Stimulated activated CD4-positive, alpha-beta T cell treated with anti-CD3 and anti-CD28 coated beads, Interleukin-1b, Interleukin-23, amount 100 ng/mL, for 1 hour (primary cell): ENCODE measurements around the gene BSCL2.
"Not testable (repeated sequence)": the region's sequence is repeated elsewhere in the genome, so short reads cannot be mapped to it uniquely, and the experiment has no call there.

Experiments
- DNase-seq, 2 donors: peaks; one replicate each; pipeline ENCODE4 v3.0.0-alpha.2; 2020; ENCODE audit warnings: low read depth in 2 of 2

BSCL2 gene

DNA sequence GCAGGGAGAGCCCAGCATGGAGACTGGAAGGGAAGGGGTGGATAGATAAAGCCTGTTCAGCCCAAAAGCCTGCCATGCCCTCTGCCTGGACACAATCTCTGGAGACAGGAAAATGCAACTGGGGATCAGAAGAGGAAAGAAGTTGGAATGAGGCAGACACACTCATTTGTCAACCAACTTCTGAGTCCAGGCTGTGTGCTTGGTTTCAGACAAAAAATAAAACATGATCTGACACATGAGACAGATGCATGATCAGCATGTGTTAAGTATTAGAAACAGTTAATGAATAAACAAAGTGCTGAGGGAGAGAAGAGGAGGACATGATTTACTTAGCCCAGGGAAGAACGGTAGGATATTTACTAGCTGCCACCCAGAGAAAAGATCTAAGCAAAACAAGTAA, 18.7 kb downstream of the BSCL2 start:
- no peak for DNase-seq

DNA sequence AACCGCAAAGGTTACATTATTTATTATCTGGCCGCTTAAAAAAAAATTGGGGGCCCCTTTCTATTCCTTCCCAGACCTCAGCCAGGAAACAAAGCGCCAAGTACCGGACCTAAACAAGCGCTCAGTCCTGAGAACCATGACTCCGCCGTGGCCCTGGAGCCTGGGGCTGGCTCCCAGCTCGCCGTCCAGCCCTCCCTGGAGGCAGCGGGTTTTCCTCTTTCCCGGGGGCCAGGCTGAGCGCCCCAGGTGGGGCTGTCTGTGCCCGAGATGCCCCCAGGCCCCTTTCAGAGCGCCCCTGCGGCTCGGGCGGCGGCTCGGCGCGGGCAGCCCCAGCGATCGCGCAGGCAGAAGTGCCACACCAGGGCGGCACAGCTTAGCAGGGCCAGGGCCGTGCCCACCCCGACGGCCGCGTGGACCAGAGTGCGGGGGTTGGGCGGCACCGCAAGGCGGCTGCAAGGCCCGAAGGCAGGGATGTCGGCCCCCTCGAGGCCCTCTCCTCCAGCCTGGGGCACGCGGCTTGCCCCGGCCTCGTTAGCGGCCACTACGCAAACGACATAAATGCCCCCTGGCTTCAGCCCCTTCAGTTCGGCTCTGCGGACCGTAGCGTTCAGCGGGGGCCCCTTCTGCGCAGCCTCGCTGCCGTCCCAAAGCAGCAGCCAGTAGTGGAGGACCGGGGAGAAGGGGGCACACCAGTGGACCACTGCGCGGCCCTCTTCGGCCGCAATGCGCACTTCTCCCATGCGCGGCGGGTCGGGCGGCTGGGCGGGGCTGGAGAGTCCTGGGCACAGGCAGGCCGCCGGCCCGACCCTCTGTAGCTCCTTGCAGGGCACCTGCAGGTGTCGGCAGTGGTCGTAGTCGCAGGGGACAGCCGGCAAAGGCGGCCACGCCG, 19.5 kb downstream of the BSCL2 start:
- DNase-seq: no peak

DNA sequence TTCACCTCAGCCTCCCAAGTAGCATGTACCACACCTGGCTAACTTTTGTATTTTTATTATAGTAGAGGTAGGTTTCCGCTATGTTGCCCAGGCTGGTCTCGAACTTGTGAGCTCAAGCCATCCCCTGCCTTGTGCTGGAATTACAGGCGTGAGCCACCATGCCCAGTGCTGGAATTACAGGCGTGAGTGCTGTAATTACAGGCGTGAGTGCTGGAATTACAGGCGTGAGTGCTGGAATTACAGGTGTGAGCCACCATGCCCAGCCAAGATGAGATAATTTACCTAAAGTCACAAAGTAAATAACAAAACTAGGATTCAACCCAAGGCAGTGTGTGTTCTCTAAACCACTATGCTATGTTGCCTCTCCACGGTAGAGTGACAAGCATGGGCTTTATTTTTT, 24.7 kb downstream of the BSCL2 start:
- no peak for DNase-seq

DNA sequence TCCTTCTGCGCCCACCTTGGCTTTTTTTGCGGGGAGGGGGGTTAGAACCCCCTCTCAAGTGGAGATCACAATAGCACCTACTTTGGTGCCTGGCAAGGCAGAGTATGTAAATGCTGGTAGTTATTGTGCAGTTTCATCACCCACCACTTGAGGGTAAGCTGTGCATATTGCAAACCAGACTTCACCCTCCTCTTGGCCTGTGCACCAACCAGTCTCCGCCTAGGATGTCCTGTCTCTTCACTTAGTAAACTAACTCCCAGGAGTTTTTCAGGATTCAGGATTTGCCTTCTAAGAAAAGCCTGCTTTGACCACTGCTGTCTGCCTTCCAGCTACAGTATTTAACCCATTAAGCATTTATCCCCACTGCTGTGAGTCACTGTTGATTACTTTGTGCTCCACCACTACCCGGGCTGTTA, 26.4 kb downstream of the BSCL2 start:
- peak in 1 of 2 donors; percentile 7 for DNase-seq

DNA sequence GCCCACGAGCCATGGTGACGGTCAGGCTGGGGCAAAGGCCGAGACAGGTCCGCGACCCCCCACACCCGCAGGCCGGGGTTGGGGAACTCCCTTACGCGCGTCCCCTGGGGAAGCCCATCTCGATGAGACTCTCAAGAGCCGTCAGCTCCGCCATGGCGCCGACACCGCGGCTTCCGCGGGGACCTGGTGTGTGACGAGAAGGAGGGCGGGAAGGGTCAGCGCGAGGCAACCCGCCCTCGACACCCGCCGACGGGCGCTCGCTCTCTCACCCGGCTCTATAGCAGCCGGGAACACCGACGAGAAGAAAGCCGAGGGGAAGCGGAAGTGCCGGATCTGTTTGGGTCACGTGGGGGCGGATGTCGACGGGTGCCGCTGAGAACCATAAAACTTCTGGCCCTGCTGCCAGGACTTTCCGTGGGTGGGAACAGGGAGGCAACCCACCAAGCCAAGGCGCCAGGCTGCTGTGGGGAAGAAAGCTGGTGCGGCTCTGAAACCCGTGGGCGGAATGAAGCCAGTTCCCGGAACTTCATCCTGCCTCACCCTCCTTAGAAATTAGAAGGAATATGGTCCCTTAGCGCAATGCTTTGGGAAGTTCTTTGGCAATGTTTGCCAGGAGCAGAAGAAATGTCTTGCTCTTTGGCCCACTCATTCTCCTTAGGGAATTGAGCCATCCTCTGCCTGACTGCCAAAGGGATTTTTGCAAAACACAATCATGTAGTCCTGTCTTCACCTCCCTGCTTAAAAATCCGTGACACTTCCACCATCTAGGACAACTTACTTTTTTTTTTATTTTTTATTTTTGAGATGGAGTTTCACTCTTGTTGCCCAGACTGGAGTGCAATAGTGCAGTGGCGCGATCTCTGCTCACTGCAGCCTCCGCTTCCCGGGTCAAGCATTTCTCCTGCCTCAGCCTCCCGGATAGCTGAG, 28.2 kb downstream of the BSCL2 start, which contains the start of gene UBXN1:
TSS of gene UBXN1 (minus strand) at position 304 of the 927 bp plus-strand sequence. CDS start at position 154, 150 bp downstream.
- peak; percentile 58 to 76 for DNase-seq

DNA sequence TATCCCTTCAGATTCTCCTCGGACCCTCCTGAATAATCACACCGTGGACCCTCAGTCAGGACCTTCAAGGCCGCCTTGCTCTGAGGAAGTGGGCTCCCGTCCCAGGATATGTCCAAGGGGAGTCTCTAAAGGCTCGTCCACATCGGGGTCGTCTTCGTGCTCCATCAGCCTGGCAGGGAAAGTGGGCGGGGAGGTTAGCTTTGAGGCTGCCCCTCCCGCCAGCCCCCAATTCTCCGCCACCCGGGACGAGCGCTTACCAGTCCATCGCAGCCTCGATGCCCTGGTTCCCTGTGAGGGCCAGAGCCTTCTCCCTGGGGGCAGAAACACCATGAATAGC, 28.8 kb downstream of the BSCL2 start:
- DNase-seq: no peak

DNA sequence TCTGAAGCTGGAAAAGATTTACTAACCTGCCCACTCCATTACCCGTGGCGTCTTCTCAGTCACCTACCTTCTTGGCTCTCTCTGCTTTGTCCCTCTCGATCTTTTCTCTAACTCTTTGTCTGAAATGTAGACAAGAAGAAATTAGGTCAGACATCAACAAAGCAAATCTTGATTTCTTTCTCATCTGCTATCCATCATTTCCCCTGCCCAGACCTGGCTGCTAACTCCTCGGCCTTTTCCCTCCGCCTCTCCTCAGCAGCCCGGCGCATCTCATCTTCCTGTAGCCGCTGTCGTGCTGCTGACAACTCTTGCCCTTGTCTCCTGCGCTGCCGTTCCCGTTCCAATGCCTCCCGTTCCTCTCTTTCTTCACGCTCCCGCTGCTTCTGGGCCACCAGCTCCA, 29.5 kb downstream of the BSCL2 start:
- no peak for DNase-seq

DNA sequence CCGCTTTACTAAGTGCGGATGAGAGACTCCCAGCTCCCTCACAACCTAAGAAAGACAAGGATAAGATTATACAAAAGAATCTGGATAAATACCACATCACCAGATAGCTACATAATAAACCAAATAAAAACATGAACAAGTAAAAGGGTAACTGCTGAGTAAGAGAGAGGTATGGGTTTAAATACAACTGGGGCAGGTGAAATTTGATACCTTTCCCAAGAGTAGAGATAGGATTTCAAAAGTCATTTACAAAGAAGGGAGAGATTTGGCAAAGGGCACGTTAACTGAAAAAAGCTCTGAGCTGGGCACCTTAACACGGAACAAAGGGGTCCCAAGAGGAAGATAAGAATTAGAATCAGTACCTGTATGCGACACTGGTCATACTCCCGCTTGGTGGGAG, 30.1 kb downstream of the BSCL2 start:
- DNase-seq: no peak

DNA sequence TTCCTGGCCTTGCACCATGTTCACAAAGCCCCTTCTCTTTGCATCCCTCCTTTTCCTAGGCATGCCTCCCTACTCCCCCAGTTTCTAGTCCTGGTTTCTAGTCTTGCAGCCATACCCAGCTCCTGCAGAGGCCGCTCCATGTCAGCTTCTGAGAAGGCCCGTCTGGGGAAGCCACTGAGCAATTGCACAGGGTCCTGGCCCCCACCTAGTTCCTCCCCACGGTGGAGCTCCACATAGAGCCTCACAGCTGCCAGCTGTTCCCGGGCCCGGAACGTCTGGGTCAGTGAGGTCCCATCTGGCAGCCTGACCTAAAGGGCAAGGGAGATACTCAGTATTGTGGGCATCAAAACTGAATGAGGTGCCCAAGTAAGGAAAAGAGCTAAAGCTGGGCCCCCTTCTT, 30.5 kb downstream of the BSCL2 start:
- DNase-seq: no peak

DNA sequence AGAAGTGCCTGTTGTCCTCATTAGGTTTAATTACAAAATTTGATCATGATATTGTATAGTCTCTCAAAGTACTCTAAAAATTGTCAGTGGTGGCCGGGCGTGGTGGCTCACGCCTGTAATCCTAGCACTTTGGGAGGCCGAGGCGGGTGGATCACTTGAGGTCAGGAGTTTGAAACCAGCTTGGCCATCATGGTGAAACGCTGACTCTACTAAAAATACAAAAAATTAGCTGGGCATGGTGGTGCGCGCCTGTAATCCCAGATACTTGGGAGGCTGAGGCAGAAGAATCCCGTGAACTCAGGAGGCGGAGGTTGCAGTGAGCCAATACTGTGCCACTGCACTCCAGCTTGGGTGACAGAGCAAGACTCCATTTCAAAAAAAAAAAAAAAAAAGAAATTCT, 31.8 kb downstream of the BSCL2 start:
- DNase-seq: not testable (repeated sequence)

DNA sequence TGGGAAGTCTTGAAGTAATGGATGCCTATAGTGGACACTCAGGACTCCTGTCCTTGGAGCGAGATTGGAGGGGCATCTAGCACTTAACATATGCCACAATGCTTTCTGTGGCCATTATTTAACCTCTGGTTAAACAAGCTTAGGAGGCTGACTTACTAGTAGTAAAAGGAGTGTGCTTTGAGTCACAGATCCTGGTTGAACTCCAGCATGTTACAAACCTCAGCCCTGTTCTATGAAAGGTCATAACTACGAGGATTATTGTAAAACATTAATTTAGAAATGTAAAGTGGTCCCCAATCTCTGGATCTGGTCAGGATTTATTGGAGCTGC, 34.1 kb downstream of the BSCL2 start:
- DNase-seq: no peak

DNA sequence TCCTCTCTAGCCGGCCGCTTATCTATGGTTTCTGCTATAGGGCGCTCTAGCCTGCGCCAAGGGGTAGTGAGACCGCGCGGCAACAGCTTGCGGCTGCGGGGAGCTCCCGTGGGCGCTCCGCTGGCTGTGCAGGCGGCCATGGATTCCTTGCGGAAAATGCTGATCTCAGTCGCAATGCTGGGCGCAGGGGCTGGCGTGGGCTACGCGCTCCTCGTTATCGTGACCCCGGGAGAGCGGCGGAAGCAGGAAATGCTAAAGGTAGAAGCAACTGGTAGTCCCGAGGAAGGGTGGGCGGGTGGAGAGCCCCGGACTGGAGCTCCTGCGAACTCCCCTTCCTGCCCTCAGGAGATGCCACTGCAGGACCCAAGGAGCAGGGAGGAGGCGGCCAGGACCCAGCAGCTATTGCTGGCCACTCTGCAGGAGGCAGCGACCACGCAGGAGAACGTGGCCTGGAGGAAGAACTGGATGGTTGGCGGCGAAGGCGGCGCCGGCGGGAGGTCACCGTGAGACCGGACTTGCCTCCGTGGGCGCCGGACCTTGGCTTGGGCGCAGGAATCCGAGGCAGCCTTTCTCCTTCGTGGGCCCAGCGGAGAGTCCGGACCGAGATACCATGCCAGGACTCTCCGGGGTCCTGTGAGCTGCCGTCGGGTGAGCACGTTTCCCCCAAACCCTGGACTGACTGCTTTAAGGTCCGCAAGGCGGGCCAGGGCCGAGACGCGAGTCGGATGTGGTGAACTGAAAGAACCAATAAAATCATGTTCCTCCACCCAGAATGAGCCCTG, 35.4 kb downstream of the BSCL2 start, which contains the start of the genes LBHD1 and UQCC3:
TSS of gene LBHD1 (minus strand) at position 660 of the 782 bp plus-strand sequence. CDS start 2,236 bp downstream, outside the sequence.
TSS of gene UQCC3 (plus strand) at position 66 of the 782 bp plus-strand sequence. CDS start at position 139, 73 bp downstream.
- peak in 1 of 2 donors; percentile 46 for DNase-seq

DNA sequence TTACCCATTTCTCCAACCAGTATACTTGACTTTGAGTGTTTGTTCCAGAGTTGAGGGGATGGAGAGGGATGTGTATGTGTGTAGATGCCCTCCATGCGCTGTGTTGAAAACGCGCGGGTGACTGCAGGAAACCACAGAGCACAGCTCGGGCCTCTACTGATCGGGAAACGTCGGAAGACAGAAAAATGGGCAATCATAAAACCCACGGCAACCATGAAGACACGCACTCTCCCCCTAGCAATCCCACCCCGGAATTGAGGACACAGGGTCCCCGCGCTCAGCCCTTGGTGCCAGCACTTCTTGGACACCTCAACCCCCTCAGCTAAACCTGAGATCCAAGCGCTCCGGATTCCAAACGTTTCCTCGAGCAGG, 36.0 kb downstream of the BSCL2 start:
- DNase-seq: no peak

DNA sequence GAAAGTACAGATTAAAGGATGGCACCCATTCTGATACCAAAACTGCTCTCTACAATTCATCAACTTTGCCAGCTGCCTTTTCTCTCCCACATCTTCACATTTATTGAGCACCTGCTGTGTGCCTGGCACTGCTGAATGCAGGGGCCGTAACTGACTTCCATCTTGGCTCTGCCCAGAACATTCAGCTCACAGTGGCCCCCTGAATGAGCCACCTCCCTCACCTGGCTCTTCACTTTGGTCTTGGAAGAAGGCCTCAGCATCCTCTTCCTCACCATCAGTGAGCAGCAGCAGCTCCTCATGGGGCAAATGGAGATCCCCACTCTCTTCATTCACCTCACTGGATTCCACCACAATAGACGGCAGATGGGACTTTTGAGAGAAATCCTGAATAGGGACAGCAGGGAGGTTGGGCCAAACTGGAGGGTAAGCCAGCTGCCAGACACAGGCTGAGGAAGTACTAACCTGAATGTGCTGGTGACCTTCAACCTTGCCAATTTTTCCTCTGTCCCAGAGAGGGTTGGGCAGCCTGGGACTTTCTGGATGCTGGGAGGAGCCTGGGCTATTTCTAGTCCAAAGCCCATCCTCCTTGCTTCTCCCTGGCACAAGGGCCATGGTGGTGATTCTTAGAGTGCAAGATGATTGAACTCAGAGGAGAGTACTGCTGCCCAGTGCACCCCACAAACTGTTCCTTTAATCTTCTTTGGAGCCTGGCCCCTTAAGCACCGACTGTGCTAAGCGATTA, 37.6 kb downstream of the BSCL2 start:
- no peak for DNase-seq

DNA sequence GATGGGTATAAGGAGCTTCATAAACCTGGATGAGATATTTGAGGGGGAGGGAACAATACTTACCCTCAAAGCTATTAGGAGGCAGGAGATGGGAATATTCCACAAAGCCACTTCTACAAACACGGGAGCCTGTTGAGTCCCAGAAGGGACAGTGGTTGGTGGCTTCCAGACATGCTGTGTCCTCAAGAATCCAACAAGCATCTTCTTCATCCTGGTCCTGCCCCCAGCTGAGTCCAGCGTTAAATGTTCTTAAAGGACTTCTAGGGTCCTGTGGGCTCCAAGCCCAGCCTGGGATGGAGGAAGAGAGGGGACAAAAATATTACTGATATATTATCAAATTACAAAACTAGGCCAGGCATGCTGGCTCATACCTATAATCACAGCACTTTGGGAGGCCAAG, 39.8 kb downstream of the BSCL2 start:
- no peak for DNase-seq

DNA sequence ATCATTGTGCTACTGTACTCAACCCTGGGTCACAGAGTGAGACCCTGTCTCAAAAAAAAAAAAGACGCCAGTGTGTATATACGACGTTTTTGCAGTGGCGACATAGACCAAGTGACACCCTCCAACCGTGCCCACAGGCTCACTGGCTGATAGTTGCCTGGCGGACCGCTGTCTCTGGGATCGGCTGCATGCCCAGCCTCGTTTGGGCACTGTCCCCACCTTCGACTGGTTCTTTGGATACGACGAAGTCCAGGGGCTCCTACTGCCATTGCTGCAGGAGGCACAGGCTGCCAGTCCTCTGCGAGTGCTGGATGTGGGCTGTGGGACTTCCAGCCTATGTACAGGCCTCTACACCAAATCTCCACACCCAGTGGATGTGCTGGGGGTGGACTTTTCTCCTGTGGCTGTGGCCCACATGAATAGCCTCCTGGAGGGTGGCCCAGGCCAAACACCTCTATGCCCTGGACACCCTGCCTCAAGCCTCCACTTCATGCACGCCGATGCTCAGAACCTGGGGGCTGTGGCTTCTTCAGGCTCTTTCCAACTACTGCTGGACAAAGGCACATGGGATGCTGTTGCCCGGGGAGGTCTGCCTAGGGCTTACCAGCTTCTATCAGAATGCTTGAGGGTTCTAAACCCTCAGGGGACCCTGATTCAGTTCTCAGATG, 40.8 kb downstream of the BSCL2 start:
- no peak for DNase-seq

DNA sequence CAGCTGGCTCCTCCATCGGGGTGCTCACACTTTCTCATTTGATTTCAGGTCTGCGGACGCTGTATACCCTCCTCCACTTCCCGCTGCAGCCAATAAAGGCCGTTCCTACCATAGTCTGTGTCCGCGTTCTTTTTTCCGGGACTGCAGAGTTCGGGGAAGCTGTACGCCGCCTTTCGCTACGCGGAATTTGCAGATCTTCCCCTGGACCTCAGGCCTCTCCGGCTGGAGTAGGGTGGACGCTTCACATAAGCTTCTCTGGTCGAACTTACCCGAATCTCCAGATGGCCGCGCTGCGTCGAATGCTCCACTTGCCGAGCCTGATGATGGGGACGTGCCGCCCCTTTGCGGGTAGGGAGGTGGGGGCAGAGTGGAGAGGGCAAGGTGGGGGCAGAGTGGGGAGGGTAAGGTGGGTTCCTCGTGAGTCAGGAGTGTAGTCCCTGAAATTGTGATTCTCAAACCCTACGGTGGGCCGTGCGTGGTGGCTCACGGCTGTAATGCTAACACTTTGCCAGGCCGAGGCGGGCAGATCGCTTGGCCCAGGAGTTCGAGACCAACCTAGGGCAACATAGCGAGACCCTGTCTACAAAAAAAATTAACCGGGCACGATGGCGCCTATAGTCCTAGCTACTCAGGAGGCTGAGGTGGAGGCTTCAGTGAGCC, 41.5 kb downstream of the BSCL2 start:
- DNase-seq: no peak

DNA sequence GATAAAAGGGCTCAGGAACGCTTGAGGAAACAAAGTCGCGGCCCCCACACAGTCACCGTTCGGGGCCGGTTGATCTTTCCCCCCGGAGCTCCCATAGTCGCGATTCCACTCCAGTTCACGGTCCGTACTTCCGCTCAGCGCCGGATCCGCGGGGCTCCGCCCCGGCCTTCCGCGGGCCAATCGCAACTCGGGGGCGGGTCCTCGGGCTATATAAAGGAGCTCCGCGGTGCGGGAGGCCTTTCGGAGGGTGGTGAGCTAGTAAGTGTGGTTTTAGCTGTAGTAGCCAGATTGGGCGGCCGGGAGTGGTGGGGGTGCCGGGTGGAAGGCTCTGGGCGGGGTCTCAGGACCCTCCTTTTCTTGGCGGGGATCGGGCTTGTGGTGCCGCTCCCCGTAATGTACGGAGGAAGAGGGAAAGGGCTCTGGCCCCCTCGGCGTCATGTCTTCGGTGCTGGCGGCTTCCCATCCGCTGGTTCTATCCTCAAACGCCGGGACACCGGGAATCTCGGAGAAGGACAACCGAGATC, 42.1 kb downstream of the BSCL2 start, which contains the start of the genes C11orf98 and CSKMT:
TSS of gene C11orf98 (minus strand) at position 136 of the 524 bp plus-strand sequence. CDS start at position 95, 41 bp downstream.
TSS of gene CSKMT (plus strand) at position 238 of the 524 bp plus-strand sequence. CDS start 568 bp downstream, outside the sequence.
- peak; percentile 92 to 94 for DNase-seq

DNA sequence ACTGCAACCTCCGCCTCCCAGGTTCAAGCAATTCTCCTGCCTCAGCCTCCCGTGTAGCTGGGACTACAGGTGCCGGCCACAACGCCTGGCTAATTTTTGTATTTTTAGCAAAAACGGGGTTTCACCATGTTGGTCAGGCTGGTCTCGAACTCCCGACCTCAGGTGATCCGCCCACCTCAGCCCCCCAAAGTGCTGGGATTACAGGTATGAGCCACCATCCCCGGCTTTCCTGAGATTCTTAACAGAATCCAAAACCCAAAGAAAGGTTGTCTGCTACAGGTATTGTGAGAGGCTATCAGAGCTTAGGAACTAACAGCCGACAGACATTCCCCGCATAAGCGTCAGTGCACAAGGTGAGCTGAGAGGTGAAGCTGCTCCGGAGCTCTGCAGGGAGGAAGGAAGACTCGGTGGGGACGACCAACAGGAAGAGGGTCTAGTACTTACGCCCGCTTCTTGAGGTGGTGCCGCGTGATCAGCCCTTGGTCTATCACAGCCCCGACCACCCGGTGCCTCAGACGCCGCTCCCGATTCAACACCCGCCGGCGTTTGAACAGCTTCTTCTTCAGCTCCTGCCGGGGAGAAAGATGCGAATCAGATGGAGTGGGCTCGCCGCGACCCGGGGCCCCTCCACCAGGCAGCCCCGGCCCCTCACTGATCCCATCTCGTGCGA, 42.7 kb downstream of the BSCL2 start:
- DNase-seq: no peak
